ENCODE results near the gene FZD7. TPM values are rescaled to one million over a fixed set of nuclear protein-coding genes. Genes with fewer than 3 reads are reported as not detected.

FZD7 gene
- total and polyA plus RNA-seq, 2 donors (not counting 1 experiment from before 2014, with no cell fraction given): 39.1 to 44.4 TPM

DNA sequence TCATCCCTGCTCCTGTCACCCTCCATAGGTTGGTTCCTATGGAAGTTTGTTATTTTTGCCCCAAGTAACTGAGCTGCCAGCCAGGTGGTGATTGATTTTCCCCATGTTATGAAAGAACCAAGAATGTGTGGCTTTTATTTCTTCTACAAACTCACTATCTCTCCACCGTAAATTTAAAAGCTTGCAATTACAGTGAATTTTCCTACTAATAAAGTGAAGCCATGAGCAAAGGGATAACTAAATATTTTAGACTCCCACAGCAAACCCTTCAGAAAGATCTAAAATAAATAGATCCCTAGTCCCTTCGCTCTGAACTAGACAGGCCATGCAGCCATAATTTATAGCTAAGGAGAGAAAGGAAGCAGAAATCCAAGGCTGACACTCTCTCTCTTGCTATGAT is 33.2 kb downstream of the FZD7 start:
- no peaks in the 10 kb centered on the region for H3K27me3 ChIP-seq (ENCODE audit: control insufficient read depth, insufficient read depth, low read length)

DNA sequence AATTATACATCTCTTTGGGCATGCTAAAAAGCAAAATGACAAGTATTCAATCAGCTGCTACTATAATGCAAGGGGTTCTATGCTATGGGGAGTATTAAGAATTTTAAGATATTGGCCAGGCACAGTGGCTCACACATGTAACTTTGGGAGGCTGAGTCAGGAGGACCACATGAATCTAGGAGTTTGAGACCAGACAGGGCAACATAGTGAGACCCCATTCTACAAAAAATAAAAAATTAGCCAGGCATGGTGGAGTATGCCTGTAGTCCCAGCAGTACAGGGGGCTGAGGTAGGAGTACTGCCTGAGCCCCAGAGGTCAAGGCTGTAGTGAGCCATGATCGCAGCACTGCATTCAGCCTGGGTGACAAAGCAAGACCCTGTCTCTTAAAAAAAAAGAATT is 33.9 kb downstream of the FZD7 start:
- Histone ChIP-seq H3K9ac (ENCODE audit: insufficient read depth, low read length) (no peak overlapping the region), H3K27me3 (ENCODE audit: control insufficient read depth, insufficient read depth, low read length) (no peaks in the 10 kb centered on the region), H3K9me3 (ENCODE audit: control insufficient read depth, insufficient read depth, low read depth, low read length) (no peaks in the 10 kb centered on the region), H3K79me2 (ENCODE audit: control insufficient read depth, insufficient read depth, low read length) (no peaks in the 10 kb centered on the region), H3K4me2 (ENCODE audit: extremely low read depth, insufficient read depth, low read length) (no peak overlapping the region), H3K27ac (ENCODE audit: insufficient read depth, low read length) (no peak overlapping the region), H4K20me1 (ENCODE audit: control insufficient read depth, extremely low read depth, insufficient read depth, low read length) (no peaks in the 10 kb centered on the region), H3K36me3 (ENCODE audit: control insufficient read depth, insufficient read depth, low read length) (no peaks in the 10 kb centered on the region), H3K4me3 (replicated peaks in 1 of 4; ENCODE audit: control extremely low read depth in 1 of 4, insufficient read depth in 1 of 4, low read depth in 3 of 4, low read length in 4 of 4) (no peak overlapping the region), H3K4me1 (ENCODE audit: control insufficient read depth, extremely low read depth, insufficient read depth, low read length) (peaks cover 5% of the 10 kb centered on the region), H2AFZ (ENCODE audit: low read length) (no peak overlapping the region)
- no peak for TF ChIP-seq EZH2 (IDR thresholded peaks at IDR 0.05; ENCODE audit: low read length, missing control alignments)
- TF ChIP-seq, protein P1, sequence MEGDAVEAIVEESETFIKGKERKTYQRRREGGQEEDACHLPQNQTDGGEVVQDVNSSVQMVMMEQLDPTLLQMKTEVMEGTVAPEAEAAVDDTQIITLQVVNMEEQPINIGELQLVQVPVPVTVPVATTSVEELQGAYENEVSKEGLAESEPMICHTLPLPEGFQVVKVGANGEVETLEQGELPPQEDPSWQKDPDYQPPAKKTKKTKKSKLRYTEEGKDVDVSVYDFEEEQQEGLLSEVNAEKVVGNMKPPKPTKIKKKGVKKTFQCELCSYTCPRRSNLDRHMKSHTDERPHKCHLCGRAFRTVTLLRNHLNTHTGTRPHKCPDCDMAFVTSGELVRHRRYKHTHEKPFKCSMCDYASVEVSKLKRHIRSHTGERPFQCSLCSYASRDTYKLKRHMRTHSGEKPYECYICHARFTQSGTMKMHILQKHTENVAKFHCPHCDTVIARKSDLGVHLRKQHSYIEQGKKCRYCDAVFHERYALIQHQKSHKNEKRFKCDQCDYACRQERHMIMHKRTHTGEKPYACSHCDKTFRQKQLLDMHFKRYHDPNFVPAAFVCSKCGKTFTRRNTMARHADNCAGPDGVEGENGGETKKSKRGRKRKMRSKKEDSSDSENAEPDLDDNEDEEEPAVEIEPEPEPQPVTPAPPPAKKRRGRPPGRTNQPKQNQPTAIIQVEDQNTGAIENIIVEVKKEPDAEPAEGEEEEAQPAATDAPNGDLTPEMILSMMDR (conservative IDR thresholded peaks at IDR 0.05 in 1 of 2, IDR thresholded peaks at IDR 0.05 in 1 of 2; ENCODE audit: low read depth in 1 of 2, low read length in 2 of 2): no peak
- DNase-seq (ENCODE audit: low read depth in 2 of 2): no peak

More for the DNA sequence above, 33.2 kb downstream of the FZD7 start:
- no peak overlapping the region for H2AFZ ChIP-seq (ENCODE audit: low read length)
- TF ChIP-seq, protein P1 (conservative IDR thresholded peaks at IDR 0.05 in 1 of 2, IDR thresholded peaks at IDR 0.05 in 1 of 2; ENCODE audit: low read depth in 1 of 2, low read length in 2 of 2): no peak
- no peak for TF ChIP-seq EZH2 (IDR thresholded peaks at IDR 0.05; ENCODE audit: low read length, missing control alignments)
- no peak overlapping the region for H3K9ac ChIP-seq (ENCODE audit: insufficient read depth, low read length)
- no peak overlapping the region for H3K27ac ChIP-seq (ENCODE audit: insufficient read depth, low read length)
- peaks cover 5% of the 10 kb centered on the region for H3K4me1 ChIP-seq (ENCODE audit: control insufficient read depth, extremely low read depth, insufficient read depth, low read length)
- H4K20me1 ChIP-seq (ENCODE audit: control insufficient read depth, extremely low read depth, insufficient read depth, low read length): no peaks in the 10 kb centered on the region
- DNase-seq (ENCODE audit: low read depth in 2 of 2): no peak
- no peak overlapping the region for H3K4me3 ChIP-seq (replicated peaks in 1 of 4; ENCODE audit: control extremely low read depth in 1 of 4, insufficient read depth in 1 of 4, low read depth in 3 of 4, low read length in 4 of 4)
- H3K79me2 ChIP-seq (ENCODE audit: control insufficient read depth, insufficient read depth, low read length): no peaks in the 10 kb centered on the region
- no peaks in the 10 kb centered on the region for H3K9me3 ChIP-seq (ENCODE audit: control insufficient read depth, insufficient read depth, low read depth, low read length)
- H3K36me3 ChIP-seq (ENCODE audit: control insufficient read depth, insufficient read depth, low read length): no peaks in the 10 kb centered on the region
- no peak overlapping the region for H3K4me2 ChIP-seq (ENCODE audit: extremely low read depth, insufficient read depth, low read length)

DNA sequence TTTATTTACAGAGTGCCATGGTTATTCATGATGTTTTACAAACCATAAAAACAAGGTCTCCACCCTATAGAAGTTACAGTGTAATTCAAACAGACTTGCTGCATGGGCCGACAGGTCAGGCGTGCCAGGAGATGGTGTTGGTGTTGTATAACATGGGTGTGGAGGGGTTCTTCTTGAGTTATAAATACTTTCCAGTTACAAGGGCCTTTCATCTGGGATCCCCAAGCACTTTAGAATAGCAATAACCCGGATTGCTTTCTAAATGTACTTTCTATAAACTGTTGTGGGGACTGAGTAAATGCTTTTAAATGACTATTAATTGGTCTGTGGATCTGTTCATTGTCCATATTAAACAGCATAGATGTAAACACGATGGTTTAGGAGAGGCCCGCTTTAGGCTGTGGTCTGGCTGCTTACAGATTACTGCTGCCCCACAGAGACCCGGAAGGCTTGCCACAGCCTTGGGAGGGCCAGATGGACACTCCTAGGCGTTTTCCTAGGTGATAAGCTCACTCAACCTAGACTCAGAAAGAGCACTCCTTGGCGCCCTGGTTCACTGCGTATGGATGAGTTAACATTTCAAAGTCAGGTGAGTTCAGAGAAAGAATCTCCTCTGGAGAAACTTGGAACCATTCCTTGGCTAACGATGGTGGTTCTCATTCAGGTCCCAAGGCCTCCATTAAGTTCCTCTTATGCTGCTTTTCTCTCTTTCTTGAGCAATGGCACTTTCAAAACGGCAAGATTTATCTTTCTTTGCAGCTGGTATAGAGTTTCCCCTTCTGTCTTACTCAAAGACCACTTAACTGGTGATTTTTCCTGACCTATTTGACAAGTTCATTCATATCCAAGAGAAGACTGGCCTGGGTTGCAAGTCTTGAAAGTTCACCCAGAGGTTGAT is 35.8 kb downstream of the FZD7 start:
- TF ChIP-seq, protein P1 (conservative IDR thresholded peaks at IDR 0.05 in 1 of 2, IDR thresholded peaks at IDR 0.05 in 1 of 2; ENCODE audit: low read depth in 1 of 2, low read length in 2 of 2): no peak
- no peak for TF ChIP-seq EZH2 (IDR thresholded peaks at IDR 0.05; ENCODE audit: low read length, missing control alignments)
- Histone ChIP-seq H3K36me3 (ENCODE audit: control insufficient read depth, insufficient read depth, low read length) (no peaks in the 10 kb centered on the region), H2AFZ (ENCODE audit: low read length) (no peak overlapping the region), H3K27ac (ENCODE audit: insufficient read depth, low read length) (no peak overlapping the region), H3K4me3 (replicated peaks in 1 of 4; ENCODE audit: control extremely low read depth in 1 of 4, insufficient read depth in 1 of 4, low read depth in 3 of 4, low read length in 4 of 4) (no peak overlapping the region), H3K4me2 (ENCODE audit: extremely low read depth, insufficient read depth, low read length) (no peak overlapping the region), H3K4me1 (ENCODE audit: control insufficient read depth, extremely low read depth, insufficient read depth, low read length) (peaks cover under 1% of the 10 kb centered on the region), H3K9me3 (ENCODE audit: control insufficient read depth, insufficient read depth, low read depth, low read length) (no peaks in the 10 kb centered on the region), H3K9ac (ENCODE audit: insufficient read depth, low read length) (no peak overlapping the region), H3K79me2 (ENCODE audit: control insufficient read depth, insufficient read depth, low read length) (no peaks in the 10 kb centered on the region), H4K20me1 (ENCODE audit: control insufficient read depth, extremely low read depth, insufficient read depth, low read length) (no peaks in the 10 kb centered on the region), H3K27me3 (ENCODE audit: control insufficient read depth, insufficient read depth, low read length) (no peaks in the 10 kb centered on the region)
- DNase-seq (ENCODE audit: low read depth in 2 of 2): no peak
